H1 (cell line): ENCODE measurements around the gene CFAP221. TPM values are rescaled to one million over a fixed set of nuclear protein-coding genes. Genes with fewer than 3 reads are reported as not detected.

Source experiments
- NRF1 ChIP-seq: IDR thresholded peaks from 2 replicates; pipeline ENCODE4 v1.6.1; 2011; ENCODE audit warnings: mild to moderate bottlenecking, low read depth, low read length, improper control_type of control experiment
- POLR2A ChIP-seq, 2 experiments: IDR thresholded peaks; 1 replicate in 1 of 2; 2 replicates in 1 of 2; pipeline ENCODE4 v1.6.1; 2011; ENCODE audit warnings: low read depth in 2 of 2, low read length in 2 of 2, mild to moderate bottlenecking in 2 of 2; ENCODE audit errors: control extremely low read depth in 1 of 2
- RFX5 ChIP-seq: IDR thresholded peaks from 2 replicates; pipeline ENCODE4 v1.6.1; 2011; ENCODE audit warnings: low read depth, low read length, improper control_type of control experiment, borderline replicate concordance
- RXRA ChIP-seq: IDR thresholded peaks from 2 replicates; pipeline ENCODE4 v1.6.1; 2011; ENCODE audit warnings: low read depth, mild to moderate bottlenecking, low read length, moderate library complexity; ENCODE audit not compliant: insufficient read depth
- SIN3A ChIP-seq, 2 experiments: IDR thresholded peaks in 1 of 2; conservative IDR thresholded peaks in 1 of 2; 2 replicates each; pipeline ENCODE4 v1.6.1; 2011 to 2012; ENCODE audit warnings: low read length in 2 of 2, improper control_type of control experiment in 1 of 2, low read depth in 1 of 2, mild to moderate bottlenecking in 1 of 2
- SP4 ChIP-seq: IDR thresholded peaks from 2 replicates; pipeline ENCODE4 v1.6.1; 2012; ENCODE audit warnings: low read length, inconsistent platforms
- polyA plus RNA-seq, 7 experiments: library from polyadenylated mRNA; depleted of rRNA in 3 of 7; stranded (reverse) in 5 of 7; unstranded in 2 of 7; fragments of >200 nt in 5 of 7; fragments of 200-250 nt in 2 of 7; gene quantifications; 1 replicate in 5 of 7; 2 replicates in 1 of 7; 4 replicates in 1 of 7; pipeline versions ENCODE4 v1.2.1 to v1.2.3, GENCODE V29; 2011 to 2013; ENCODE audit warnings: missing spikeins in 2 of 7, mixed read lengths in 2 of 7
- total RNA-seq: library from RNA; stranded (reverse); fragmentation: NEBNext Ultra II Directional; extraction: Animal tissue kit (Norgen Biotek cat#: 25700); gene quantifications from 2 replicates; pipeline ENCODE4 v1.2.1, GENCODE V29; 2021
- TF ChIP-seq, protein P1 (sequence below): fragments of 300-600 bp; sonication (generic); IDR thresholded peaks from 2 replicates; pipeline ENCODE4 v1.7.1; 2012; ENCODE audit warnings: low read length, moderate library complexity, mild to moderate bottlenecking, inconsistent platforms; ENCODE audit not compliant: insufficient replicate concordance

CFAP221 gene
- total and polyA plus RNA-seq, 2 of the 8 experiments (the other 6 are each of a cell fraction or from before 2014, with no cell fraction given) = 0.14 to 0.71 TPM

DNA sequence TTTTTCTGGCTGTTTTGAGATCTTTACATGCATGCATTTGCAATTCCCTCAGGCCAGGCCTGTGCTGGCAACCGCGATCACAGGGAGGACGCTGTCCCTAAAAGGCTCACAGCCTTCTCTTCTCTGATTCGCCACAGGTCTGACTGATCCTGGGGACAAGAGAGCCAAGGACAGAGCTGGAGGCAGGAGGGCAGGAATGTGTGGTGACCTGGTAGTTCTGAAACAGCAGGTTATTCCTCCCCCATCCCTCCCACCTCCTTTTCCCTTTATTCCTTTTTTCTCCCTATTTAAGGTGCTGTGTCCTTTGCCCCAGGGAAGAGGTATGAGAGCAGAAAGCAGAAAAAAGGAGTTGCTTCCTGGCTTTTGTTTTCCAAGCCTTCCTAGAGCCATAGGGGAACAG lies 156.6 kb downstream of the CFAP221 start (continued):
- TF ChIP-seq, protein P1, sequence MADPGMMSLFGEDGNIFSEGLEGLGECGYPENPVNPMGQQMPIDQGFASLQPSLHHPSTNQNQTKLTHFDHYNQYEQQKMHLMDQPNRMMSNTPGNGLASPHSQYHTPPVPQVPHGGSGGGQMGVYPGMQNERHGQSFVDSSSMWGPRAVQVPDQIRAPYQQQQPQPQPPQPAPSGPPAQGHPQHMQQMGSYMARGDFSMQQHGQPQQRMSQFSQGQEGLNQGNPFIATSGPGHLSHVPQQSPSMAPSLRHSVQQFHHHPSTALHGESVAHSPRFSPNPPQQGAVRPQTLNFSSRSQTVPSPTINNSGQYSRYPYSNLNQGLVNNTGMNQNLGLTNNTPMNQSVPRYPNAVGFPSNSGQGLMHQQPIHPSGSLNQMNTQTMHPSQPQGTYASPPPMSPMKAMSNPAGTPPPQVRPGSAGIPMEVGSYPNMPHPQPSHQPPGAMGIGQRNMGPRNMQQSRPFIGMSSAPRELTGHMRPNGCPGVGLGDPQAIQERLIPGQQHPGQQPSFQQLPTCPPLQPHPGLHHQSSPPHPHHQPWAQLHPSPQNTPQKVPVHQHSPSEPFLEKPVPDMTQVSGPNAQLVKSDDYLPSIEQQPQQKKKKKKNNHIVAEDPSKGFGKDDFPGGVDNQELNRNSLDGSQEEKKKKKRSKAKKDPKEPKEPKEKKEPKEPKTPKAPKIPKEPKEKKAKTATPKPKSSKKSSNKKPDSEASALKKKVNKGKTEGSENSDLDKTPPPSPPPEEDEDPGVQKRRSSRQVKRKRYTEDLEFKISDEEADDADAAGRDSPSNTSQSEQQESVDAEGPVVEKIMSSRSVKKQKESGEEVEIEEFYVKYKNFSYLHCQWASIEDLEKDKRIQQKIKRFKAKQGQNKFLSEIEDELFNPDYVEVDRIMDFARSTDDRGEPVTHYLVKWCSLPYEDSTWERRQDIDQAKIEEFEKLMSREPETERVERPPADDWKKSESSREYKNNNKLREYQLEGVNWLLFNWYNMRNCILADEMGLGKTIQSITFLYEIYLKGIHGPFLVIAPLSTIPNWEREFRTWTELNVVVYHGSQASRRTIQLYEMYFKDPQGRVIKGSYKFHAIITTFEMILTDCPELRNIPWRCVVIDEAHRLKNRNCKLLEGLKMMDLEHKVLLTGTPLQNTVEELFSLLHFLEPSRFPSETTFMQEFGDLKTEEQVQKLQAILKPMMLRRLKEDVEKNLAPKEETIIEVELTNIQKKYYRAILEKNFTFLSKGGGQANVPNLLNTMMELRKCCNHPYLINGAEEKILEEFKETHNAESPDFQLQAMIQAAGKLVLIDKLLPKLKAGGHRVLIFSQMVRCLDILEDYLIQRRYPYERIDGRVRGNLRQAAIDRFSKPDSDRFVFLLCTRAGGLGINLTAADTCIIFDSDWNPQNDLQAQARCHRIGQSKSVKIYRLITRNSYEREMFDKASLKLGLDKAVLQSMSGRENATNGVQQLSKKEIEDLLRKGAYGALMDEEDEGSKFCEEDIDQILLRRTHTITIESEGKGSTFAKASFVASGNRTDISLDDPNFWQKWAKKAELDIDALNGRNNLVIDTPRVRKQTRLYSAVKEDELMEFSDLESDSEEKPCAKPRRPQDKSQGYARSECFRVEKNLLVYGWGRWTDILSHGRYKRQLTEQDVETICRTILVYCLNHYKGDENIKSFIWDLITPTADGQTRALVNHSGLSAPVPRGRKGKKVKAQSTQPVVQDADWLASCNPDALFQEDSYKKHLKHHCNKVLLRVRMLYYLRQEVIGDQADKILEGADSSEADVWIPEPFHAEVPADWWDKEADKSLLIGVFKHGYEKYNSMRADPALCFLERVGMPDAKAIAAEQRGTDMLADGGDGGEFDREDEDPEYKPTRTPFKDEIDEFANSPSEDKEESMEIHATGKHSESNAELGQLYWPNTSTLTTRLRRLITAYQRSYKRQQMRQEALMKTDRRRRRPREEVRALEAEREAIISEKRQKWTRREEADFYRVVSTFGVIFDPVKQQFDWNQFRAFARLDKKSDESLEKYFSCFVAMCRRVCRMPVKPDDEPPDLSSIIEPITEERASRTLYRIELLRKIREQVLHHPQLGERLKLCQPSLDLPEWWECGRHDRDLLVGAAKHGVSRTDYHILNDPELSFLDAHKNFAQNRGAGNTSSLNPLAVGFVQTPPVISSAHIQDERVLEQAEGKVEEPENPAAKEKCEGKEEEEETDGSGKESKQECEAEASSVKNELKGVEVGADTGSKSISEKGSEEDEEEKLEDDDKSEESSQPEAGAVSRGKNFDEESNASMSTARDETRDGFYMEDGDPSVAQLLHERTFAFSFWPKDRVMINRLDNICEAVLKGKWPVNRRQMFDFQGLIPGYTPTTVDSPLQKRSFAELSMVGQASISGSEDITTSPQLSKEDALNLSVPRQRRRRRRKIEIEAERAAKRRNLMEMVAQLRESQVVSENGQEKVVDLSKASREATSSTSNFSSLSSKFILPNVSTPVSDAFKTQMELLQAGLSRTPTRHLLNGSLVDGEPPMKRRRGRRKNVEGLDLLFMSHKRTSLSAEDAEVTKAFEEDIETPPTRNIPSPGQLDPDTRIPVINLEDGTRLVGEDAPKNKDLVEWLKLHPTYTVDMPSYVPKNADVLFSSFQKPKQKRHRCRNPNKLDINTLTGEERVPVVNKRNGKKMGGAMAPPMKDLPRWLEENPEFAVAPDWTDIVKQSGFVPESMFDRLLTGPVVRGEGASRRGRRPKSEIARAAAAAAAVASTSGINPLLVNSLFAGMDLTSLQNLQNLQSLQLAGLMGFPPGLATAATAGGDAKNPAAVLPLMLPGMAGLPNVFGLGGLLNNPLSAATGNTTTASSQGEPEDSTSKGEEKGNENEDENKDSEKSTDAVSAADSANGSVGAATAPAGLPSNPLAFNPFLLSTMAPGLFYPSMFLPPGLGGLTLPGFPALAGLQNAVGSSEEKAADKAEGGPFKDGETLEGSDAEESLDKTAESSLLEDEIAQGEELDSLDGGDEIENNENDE = no peak
- no peak for TF ChIP-seq NRF1
- TF ChIP-seq RXRA = no peak
- peak in 1 of 2 experiments; percentile 59; a peak in 1 of 3 replicates for TF ChIP-seq POLR2A (IDR thresholded peaks at IDR 0.05; ENCODE audit: control extremely low read depth in 1 of 2, low read depth in 2 of 2, low read length in 2 of 2)
- no peak for TF ChIP-seq SP4
- TF ChIP-seq RFX5 = no peak
- no peak for TF ChIP-seq SIN3A (conservative IDR thresholded peaks at IDR 0.05 in 1 of 2, IDR thresholded peaks at IDR 0.05 in 1 of 2; ENCODE audit: low read depth in 1 of 2, low read length in 2 of 2)
- TF ChIP-seq, all 59 proteins: peak for 3
